ENCODE measurements around the gene CYP2F1.

DNA sequence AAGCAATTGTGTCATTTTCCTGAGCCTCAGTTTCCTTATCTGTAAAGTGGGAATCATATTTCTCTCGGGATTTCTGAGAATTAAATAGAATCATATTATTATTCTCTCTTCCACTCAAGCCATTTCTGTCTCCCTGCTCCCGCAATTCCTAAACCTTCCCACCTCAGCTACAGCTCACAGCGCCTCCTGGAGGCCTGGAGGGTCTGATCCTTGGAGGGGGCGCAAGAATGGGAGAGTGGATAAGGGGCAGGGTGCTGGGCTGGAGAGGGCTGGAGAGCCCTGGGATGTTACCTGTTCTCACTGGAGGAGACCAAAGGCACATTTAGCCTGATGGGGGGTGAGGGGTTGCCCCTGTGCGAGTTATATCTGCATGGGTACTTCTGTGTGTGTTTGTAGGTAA, 47.7 kb downstream of the CYP2F1 start:
- TF ChIP-seq POLR2AphosphoS5 (IDR thresholded peaks at IDR 0.05) (no peak), POLR2A (IDR thresholded peaks at IDR 0.05) (no peak)

All from suprapubic skin (tissue), 4 donors.